Endothelial cell of umbilical vein (primary cell): ENCODE results near the gene SOX14. TPM values are rescaled to one million over a fixed set of nuclear protein-coding genes. Genes with fewer than 3 reads are reported as not detected.

Source experiments
- BruUV-seq: library from RNA; stranded (reverse); fragments of 400-500 nt; replicated peaks from 2 replicates; lab custom pipeline; 2021; lab: Mats Ljungman, UMichigan
- CTCF ChIA-PET: fragments of 300-600, 350-600 bp; sonication (Branson Sonifier 250); formaldehyde crosslinking; loops from one replicate; lab custom pipeline; 2021; ENCODE audit warnings: antibody characterized with exemption, inconsistent platforms; lab: Charles Lee
- POLR2A ChIA-PET: fragments of 300-600, 350-600 bp; sonication (Branson Sonifier 250); formaldehyde crosslinking; loops from one replicate; lab custom pipeline; 2021; ENCODE audit warnings: antibody characterized with exemption, inconsistent platforms; lab: Charles Lee
- DNase-seq: peaks from one replicate; pipeline ENCODE4 v3.0.0-alpha.2; 2011; ENCODE audit warnings: low read depth, low spot score
- FAIRE-seq: peaks from 2 replicates; lab custom pipeline; 2011; peaks lifted over from hg19 to GRCh38; lab: Jason Lieb, UNC
- H2AFZ ChIP-seq: 2 replicates; pipeline ENCODE4 v1.6.0; 2012; ENCODE audit warnings: low read depth, low read length, control low read depth, inconsistent platforms
- H3K27ac ChIP-seq: 2 replicates; pipeline ENCODE4 v1.5.1; 2011; ENCODE audit warnings: low read depth, mild to moderate bottlenecking, control low read depth, low read length, moderate library complexity; ENCODE audit not compliant: insufficient read depth
- H3K27me3 ChIP-seq, 2 experiments: 2 replicates each; pipeline versions ENCODE4 v1.6.0 to v1.6.1; 2011; ENCODE audit warnings: low read length in 2 of 2, mixed read lengths in 1 of 2; ENCODE audit not compliant: control insufficient read depth in 2 of 2, insufficient read depth in 2 of 2
- H3K36me3 ChIP-seq, 2 experiments: 2 replicates in 1 of 2; 3 replicates in 1 of 2; pipeline ENCODE4 v1.5.1; 2011; ENCODE audit warnings: low read length in 2 of 2, mild to moderate bottlenecking in 1 of 2, moderate library complexity in 1 of 2; ENCODE audit not compliant: control insufficient read depth in 2 of 2, insufficient read depth in 2 of 2; ENCODE audit errors: extremely low read depth in 1 of 2
- H3K4me1 ChIP-seq: 3 replicates; pipeline ENCODE4 v1.5.1; 2011; ENCODE audit warnings: mild to moderate bottlenecking, low read length; ENCODE audit not compliant: control insufficient read depth, insufficient read depth; ENCODE audit errors: extremely low read depth
- H3K4me2 ChIP-seq: 2 replicates; pipeline ENCODE4 v1.6.1; 2011; ENCODE audit warnings: low read length, control low read depth, mixed read lengths; ENCODE audit not compliant: insufficient read depth
- H3K4me3 ChIP-seq, 3 experiments: fragments of 200-600 bp in 1 of 3; sonication (generic), shearing (Covaris generic) in 1 of 3; replicated peaks in 1 of 3; 2 replicates each; pipeline ENCODE4 v1.5.1; 2011 to 2016; ENCODE audit warnings: control low read depth in 3 of 3, low read length in 3 of 3, mild to moderate bottlenecking in 2 of 3, inconsistent platforms in 1 of 3, low read depth in 1 of 3, moderate library complexity in 1 of 3; ENCODE audit not compliant: insufficient read depth in 1 of 3
- H3K79me2 ChIP-seq: 2 replicates; pipeline ENCODE4 v1.6.0; 2012; ENCODE audit warnings: low read length, inconsistent platforms; ENCODE audit not compliant: control insufficient read depth, insufficient read depth
- H3K9ac ChIP-seq: replicated peaks from 2 replicates; pipeline ENCODE3; 2011; ENCODE audit warnings: low read length, control low read depth; ENCODE audit not compliant: insufficient read depth; ENCODE audit errors: extremely low read depth
- H3K9me1 ChIP-seq: replicated peaks from 3 replicates; pipeline ENCODE4 v1.6.0; 2011; ENCODE audit warnings: mild to moderate bottlenecking, low read length; ENCODE audit not compliant: control insufficient read depth, insufficient read depth; ENCODE audit errors: extremely low read depth
- H3K9me3 ChIP-seq: replicated peaks from 2 replicates; pipeline ENCODE4 v1.5.1; 2012; ENCODE audit warnings: low read length, inconsistent platforms; ENCODE audit not compliant: control insufficient read depth, insufficient read depth
- H4K20me1 ChIP-seq: replicated peaks from 2 replicates; pipeline ENCODE3; 2011; ENCODE audit warnings: mild to moderate bottlenecking, low read length; ENCODE audit not compliant: control insufficient read depth, insufficient read depth; ENCODE audit errors: extremely low read depth
- EZH2 ChIP-seq: IDR thresholded peaks from 2 replicates; pipeline ENCODE4 v1.6.1; 2012; ENCODE audit warnings: borderline replicate concordance, low read depth, mild to moderate bottlenecking, moderate library complexity, low read length, inconsistent platforms; ENCODE audit not compliant: severe bottlenecking
- FOS ChIP-seq: IDR thresholded peaks from 2 replicates; pipeline ENCODE4 v1.6.1; 2011; ENCODE audit warnings: mild to moderate bottlenecking, low read length, moderate library complexity, borderline replicate concordance; ENCODE audit not compliant: insufficient read depth
- GATA2 ChIP-seq: IDR thresholded peaks from 2 replicates; pipeline ENCODE4 v1.7.0; 2011; ENCODE audit warnings: low read depth, mild to moderate bottlenecking, moderate library complexity, mixed read lengths, low read length; ENCODE audit not compliant: insufficient read length, insufficient read depth
- JUN ChIP-seq: IDR thresholded peaks from 2 replicates; pipeline ENCODE4 v1.6.1; 2011; ENCODE audit warnings: borderline replicate concordance, low read depth; ENCODE audit not compliant: insufficient read length, insufficient read depth
- MAX ChIP-seq: IDR thresholded peaks from 2 replicates; pipeline ENCODE4 v1.6.1; 2011; ENCODE audit not compliant: insufficient read depth, insufficient read length
- MYC ChIP-seq: IDR thresholded peaks from one replicate; pipeline ENCODE4 v1.6.1; 2011; ENCODE audit warnings: mild to moderate bottlenecking, low read depth, low read length
- POLR2A ChIP-seq: IDR thresholded peaks from 2 replicates; pipeline ENCODE4 v1.6.1; 2012; ENCODE audit warnings: low read depth, mild to moderate bottlenecking, control low read depth, low read length
- dilution Hi-C: fragments of 300-500 bp; cut with MboI; formaldehyde crosslinking; loops from one replicate; pipeline ENCODE4 v1.15.0; 2019; ENCODE audit warnings: low sequenced_read_pairs; ENCODE audit not compliant: extremely low pct_ligation_motif_present
- intact Hi-C: fragments of 100-400 bp; cut with micrococcal nuclease; formaldehyde crosslinking; loops from one replicate; pipeline ENCODE4 v1.10.0; 2022
- polyA plus RNA-seq, 4 experiments: library from polyadenylated mRNA; depleted of rRNA in 3 of 4; stranded (reverse) in 3 of 4; unstranded in 1 of 4; fragments of >200 nt; gene quantifications; 2 replicates each; pipeline versions ENCODE4 v1.2.1 to v1.2.3, GENCODE V29; 2011 to 2012; ENCODE audit warnings: missing spikeins in 1 of 4
- total RNA-seq: library from RNA; stranded (reverse); gene quantifications from 2 replicates; pipeline ENCODE4 v1.2.3, GENCODE V29; 2021
- TF ChIP-seq, protein P1 (sequence below), 2 donors: IDR thresholded peaks; 1 replicate in 1 of 2; 2 replicates in 1 of 2; pipeline ENCODE4 v1.5.1; 2011; ENCODE audit warnings: low read length in 2 of 2, mild to moderate bottlenecking in 2 of 2, moderate library complexity in 2 of 2, control low read depth in 1 of 2, inconsistent platforms in 1 of 2, low read depth in 1 of 2; ENCODE audit not compliant: insufficient read depth in 1 of 2; ENCODE audit errors: extremely low read depth in 1 of 2

SOX14 gene
- total and polyA plus RNA-seq, 2 donors (not counting 3 experiments of a cell fraction or from before 2014, with no cell fraction given) = not detected

GRCh38 chr3:137714551-137714950 lies 49.6 kb upstream of the SOX14 start:
- dilution Hi-C loops = no loop called here
- H3K27me3 ChIP-seq = no peaks in the 10 kb centered on the region
- H3K79me2 ChIP-seq = no peaks in the 10 kb centered on the region
- DNase-seq = no peak
- no peak for TF ChIP-seq EZH2
- no peak for TF ChIP-seq JUN
- TF ChIP-seq, protein P1, sequence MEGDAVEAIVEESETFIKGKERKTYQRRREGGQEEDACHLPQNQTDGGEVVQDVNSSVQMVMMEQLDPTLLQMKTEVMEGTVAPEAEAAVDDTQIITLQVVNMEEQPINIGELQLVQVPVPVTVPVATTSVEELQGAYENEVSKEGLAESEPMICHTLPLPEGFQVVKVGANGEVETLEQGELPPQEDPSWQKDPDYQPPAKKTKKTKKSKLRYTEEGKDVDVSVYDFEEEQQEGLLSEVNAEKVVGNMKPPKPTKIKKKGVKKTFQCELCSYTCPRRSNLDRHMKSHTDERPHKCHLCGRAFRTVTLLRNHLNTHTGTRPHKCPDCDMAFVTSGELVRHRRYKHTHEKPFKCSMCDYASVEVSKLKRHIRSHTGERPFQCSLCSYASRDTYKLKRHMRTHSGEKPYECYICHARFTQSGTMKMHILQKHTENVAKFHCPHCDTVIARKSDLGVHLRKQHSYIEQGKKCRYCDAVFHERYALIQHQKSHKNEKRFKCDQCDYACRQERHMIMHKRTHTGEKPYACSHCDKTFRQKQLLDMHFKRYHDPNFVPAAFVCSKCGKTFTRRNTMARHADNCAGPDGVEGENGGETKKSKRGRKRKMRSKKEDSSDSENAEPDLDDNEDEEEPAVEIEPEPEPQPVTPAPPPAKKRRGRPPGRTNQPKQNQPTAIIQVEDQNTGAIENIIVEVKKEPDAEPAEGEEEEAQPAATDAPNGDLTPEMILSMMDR (IDR thresholded peaks at IDR 0.05; ENCODE audit: extremely low read depth in 1 of 2, insufficient read depth in 1 of 2, low read depth in 1 of 2, low read length in 2 of 2) = no peak
- TF ChIP-seq FOS = no peak
- no peak for TF ChIP-seq GATA2
- no peak for TF ChIP-seq MYC
- H3K9me3 ChIP-seq = no peaks in the 10 kb centered on the region
- BruUV-seq = no TSS peak
- no peak overlapping the region for H3K9ac ChIP-seq
- no peaks in the 10 kb centered on the region for H3K4me1 ChIP-seq
- H3K9me1 ChIP-seq = no peaks in the 10 kb centered on the region
- ChIA-PET CTCF (no interaction called here), POLR2A (no interaction called here)
- H3K27ac ChIP-seq = no peak overlapping the region
- H3K4me2 ChIP-seq = no peak overlapping the region
- intact Hi-C loops = no loop called here
- no peaks in the 10 kb centered on the region for H4K20me1 ChIP-seq
- H3K4me3 ChIP-seq = no peak overlapping the region
- no peak for FAIRE-seq
- no peaks in the 10 kb centered on the region for H3K36me3 ChIP-seq
- H2AFZ ChIP-seq = no peak overlapping the region

DNA sequence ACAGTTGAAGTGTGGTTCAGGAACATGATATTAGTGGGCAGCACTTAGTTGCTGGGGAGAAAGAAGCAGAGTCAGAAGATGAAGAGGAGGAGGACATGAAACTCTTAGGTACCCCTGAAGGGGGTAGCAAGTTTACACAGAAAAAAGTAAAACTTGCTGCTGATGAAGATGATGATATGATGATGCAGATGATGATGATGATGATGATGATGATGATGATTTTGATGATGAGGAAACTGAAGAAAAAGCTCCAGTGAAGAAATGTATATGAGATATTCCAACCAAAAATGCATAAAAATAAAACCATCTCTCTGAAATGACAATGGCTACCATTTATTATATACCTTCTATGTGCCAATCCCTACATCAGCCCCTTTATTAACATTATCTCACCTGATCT lies 39.9 kb upstream of the SOX14 start:
- DNase-seq (no peak), FAIRE-seq (no peak)
- Histone ChIP-seq H3K36me3 (no peaks in the 10 kb centered on the region), H4K20me1 (no peaks in the 10 kb centered on the region), H3K4me1 (no peaks in the 10 kb centered on the region), H2AFZ (no peak overlapping the region), H3K4me2 (no peak overlapping the region), H3K9ac (no peak overlapping the region), H3K27ac (no peak overlapping the region), H3K27me3 (no peaks in the 10 kb centered on the region), H3K4me3 (no peak overlapping the region), H3K9me1 (no peaks in the 10 kb centered on the region), H3K9me3 (no peaks in the 10 kb centered on the region), H3K79me2 (no peaks in the 10 kb centered on the region)
- BruUV-seq = no TSS peak
- ChIA-PET POLR2A (no interaction called here), CTCF (no interaction called here)
- TF ChIP-seq FOS (no peak), JUN (no peak), EZH2 (no peak), POLR2A (no peak), MAX (no peak), MYC (no peak)
- intact Hi-C loops = no loop called here
- dilution Hi-C loops = no loop called here
